WERI-Rb-1 (cell line): ENCODE data around the gene AMMECR1.

ENCODE experiments used
- DNase-seq: peaks from one replicate; pipeline ENCODE4 v3.0.0-alpha.2; 2020
- H3K27ac ChIP-seq: fragments of 250-450 bp; sonication (Bioruptor Pico); 2 replicates; pipeline ENCODE4 v1.5.1; 2020; ENCODE audit warnings: mild to moderate bottlenecking, moderate library complexity
- H3K27me3 ChIP-seq: fragments of 250-450 bp; sonication (Bioruptor Pico); 2 replicates; pipeline ENCODE4 v1.5.1; 2021; ENCODE audit warnings: mild to moderate bottlenecking, low read depth, moderate library complexity; ENCODE audit not compliant: insufficient read depth, severe bottlenecking
- H3K36me3 ChIP-seq: fragments of 250-450 bp; sonication (Bioruptor Pico); 2 replicates; pipeline ENCODE4 v1.5.1; 2020; ENCODE audit warnings: mild to moderate bottlenecking, moderate library complexity
- H3K4me3 ChIP-seq: 2 replicates; pipeline ENCODE4 v1.5.1; 2011; ENCODE audit warnings: low read depth, mild to moderate bottlenecking, control low read depth, low read length
- H3K9me3 ChIP-seq: fragments of 250-450 bp; sonication (Bioruptor Pico); 2 replicates; pipeline ENCODE4 v1.5.1; 2021; ENCODE audit warnings: mild to moderate bottlenecking, moderate library complexity; ENCODE audit not compliant: severe bottlenecking
- TF ChIP-seq, protein P1 (sequence below): IDR thresholded peaks from 2 replicates; pipeline ENCODE4 v1.5.1; 2011; ENCODE audit warnings: low read depth, mild to moderate bottlenecking, control low read depth, inconsistent platforms, low read length

Gene AMMECR1

DNA sequence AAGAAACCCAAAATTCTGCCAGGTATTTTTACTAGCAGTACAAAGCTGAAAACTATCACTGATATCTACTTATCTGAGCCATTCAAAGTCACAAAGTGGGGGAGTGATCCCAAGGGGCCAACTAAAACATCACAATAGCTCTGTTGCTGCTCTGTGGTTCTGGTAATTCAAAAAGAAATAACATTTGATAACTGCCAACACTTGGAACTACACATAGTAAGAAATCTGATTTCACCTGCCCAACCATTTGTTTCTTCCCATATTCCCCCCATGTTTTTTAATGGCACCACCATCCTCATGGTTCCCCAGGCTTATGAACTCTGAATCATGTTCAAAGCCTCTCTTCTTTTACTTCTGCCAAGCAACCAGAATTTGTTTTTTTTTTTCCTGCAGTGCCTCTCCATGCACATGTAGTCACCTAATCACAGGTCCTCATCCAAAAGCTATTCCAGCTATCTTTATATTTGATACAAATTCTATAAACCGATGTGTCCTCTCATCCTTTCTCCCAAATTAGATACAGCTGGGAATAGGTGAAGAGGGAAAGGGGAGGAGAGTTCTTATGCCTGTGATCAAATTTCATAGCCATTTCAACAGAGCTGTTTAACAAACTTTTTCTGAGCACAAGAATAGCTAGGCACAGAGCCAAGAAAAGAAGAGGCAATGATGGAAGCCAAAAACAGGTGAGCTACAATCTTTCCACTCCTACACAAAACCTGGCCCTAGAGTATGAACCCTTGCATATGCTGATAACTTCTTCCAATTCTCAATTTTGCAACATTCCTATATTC lies 7.7 kb downstream of the AMMECR1 start:
- DNase-seq, result no peak
- Histone ChIP-seq H3K9me3 (no peaks in the 10 kb centered on the region), H3K27ac (no peak overlapping the region), H3K4me3 (no peak overlapping the region), H3K36me3 (no peaks in the 10 kb centered on the region), H3K27me3 (no peaks in the 10 kb centered on the region)
- TF ChIP-seq, protein P1, sequence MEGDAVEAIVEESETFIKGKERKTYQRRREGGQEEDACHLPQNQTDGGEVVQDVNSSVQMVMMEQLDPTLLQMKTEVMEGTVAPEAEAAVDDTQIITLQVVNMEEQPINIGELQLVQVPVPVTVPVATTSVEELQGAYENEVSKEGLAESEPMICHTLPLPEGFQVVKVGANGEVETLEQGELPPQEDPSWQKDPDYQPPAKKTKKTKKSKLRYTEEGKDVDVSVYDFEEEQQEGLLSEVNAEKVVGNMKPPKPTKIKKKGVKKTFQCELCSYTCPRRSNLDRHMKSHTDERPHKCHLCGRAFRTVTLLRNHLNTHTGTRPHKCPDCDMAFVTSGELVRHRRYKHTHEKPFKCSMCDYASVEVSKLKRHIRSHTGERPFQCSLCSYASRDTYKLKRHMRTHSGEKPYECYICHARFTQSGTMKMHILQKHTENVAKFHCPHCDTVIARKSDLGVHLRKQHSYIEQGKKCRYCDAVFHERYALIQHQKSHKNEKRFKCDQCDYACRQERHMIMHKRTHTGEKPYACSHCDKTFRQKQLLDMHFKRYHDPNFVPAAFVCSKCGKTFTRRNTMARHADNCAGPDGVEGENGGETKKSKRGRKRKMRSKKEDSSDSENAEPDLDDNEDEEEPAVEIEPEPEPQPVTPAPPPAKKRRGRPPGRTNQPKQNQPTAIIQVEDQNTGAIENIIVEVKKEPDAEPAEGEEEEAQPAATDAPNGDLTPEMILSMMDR, result no peak

- TF ChIP-seq, protein P1, result no peak
- no peak for DNase-seq
- Histone ChIP-seq H3K36me3 (no peaks in the 10 kb centered on the region), H3K27me3 (no peaks in the 10 kb centered on the region), H3K9me3 (no peaks in the 10 kb centered on the region), H3K4me3 (no peak overlapping the region), H3K27ac (no peak overlapping the region)
Measured at GRCh38 chrX:110308220-110308619, 9.7 kb downstream of the AMMECR1 start.

DNA sequence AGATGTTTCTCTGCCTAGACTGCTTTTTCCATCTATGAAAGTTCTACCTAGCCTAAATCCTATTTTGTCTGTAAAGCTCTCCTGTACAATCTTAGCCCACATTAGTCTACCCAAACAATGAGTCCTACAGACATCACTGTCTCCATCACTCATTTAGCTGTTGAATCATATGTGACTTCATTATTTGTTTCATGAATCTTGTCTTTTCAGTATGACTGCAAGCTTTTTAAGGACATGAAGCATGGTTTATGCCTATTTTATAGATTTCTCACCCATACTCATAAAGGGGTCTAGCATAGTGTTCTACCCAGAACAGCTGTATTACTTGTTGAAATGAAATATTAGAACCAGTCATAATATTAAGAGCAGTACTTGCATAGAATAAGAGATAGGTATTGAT lies 13.0 kb downstream of the AMMECR1 start:
- Histone ChIP-seq H3K4me3 (no peak overlapping the region), H3K27me3 (no peaks in the 10 kb centered on the region), H3K9me3 (no peaks in the 10 kb centered on the region), H3K36me3 (no peaks in the 10 kb centered on the region), H3K27ac (no peak overlapping the region)
- TF ChIP-seq, protein P1, result no peak
- DNase-seq, result no peak

GRCh38 chrX:110304371-110304770 lies 13.5 kb downstream of the AMMECR1 start:
- Histone ChIP-seq H3K27me3 (no peaks in the 10 kb centered on the region), H3K27ac (no peak overlapping the region), H3K36me3 (no peaks in the 10 kb centered on the region), H3K9me3 (no peaks in the 10 kb centered on the region), H3K4me3 (no peak overlapping the region)
- DNase-seq, result no peak
- TF ChIP-seq, protein P1, result no peak

- Histone ChIP-seq H3K4me3 (no peak overlapping the region), H3K9me3 (no peaks in the 10 kb centered on the region), H3K27ac (no peak overlapping the region), H3K27me3 (no peaks in the 10 kb centered on the region), H3K36me3 (no peaks in the 10 kb centered on the region)
- TF ChIP-seq, protein P1, result no peak
- no peak for DNase-seq
Measured at GRCh38 chrX:110302975-110303374, 14.9 kb downstream of the AMMECR1 start.

GRCh38 chrX:110301194-110301593 lies 16.7 kb downstream of the AMMECR1 start:
- H3K9me3 ChIP-seq, result no peaks in the 10 kb centered on the region
- H3K27me3 ChIP-seq, result no peaks in the 10 kb centered on the region
- no peak overlapping the region for H3K4me3 ChIP-seq
- H3K27ac ChIP-seq, result no peak overlapping the region
- H3K36me3 ChIP-seq, result no peaks in the 10 kb centered on the region
- TF ChIP-seq, protein P1, result no peak
- DNase-seq, result no peak
